GM23338 (cell line): ENCODE measurements around the gene SLC39A13. TPM values are rescaled to one million over a fixed set of nuclear protein-coding genes. Genes with fewer than 3 reads are reported as not detected.

Experiments used
- ATAC-seq: fragments of 200-7000 bp; cut with Tn5 transposase; 3 replicates; pipeline ENCODE4 v1.9.1; 2020
- DNase-seq: peaks from one replicate; pipeline ENCODE4 v3.0.0-alpha.2; 2015; ENCODE audit warnings: low spot score
- H2AFZ ChIP-seq: fragments of 200-600 bp; sonication (generic); 2 replicates; pipeline ENCODE4 v1.8.0; 2016; ENCODE audit warnings: antibody characterized with exemption, mild to moderate bottlenecking, moderate library complexity
- H3F3A ChIP-seq: fragments of 200-600 bp; sonication (generic); replicated peaks from 2 replicates; pipeline ENCODE4 v1.8.0; 2017; ENCODE audit warnings: antibody characterized with exemption, mixed run types, low read depth
- H3K27ac ChIP-seq: fragments of 200-600 bp; sonication (generic); 2 replicates; pipeline ENCODE4 v1.6.1; 2016; ENCODE audit warnings: low read depth
- H3K27me3 ChIP-seq: fragments of 200-600 bp; sonication (generic); 2 replicates; pipeline ENCODE4 v1.8.0; 2016; ENCODE audit warnings: mild to moderate bottlenecking, mixed run types, moderate library complexity; ENCODE audit not compliant: insufficient read depth
- H3K36me3 ChIP-seq: fragments of 200-600 bp; sonication (generic); 2 replicates; pipeline ENCODE4 v1.8.0; 2016; ENCODE audit warnings: mild to moderate bottlenecking; ENCODE audit not compliant: insufficient read depth
- H3K4me1 ChIP-seq: fragments of 200-600 bp; sonication (generic); 2 replicates; pipeline ENCODE4 v1.8.0; 2016; ENCODE audit warnings: mild to moderate bottlenecking, moderate library complexity; ENCODE audit not compliant: insufficient read depth
- H3K4me2 ChIP-seq: fragments of 200-600 bp; sonication (generic); 2 replicates; pipeline ENCODE4 v1.7.1; 2017; ENCODE audit warnings: mixed run types
- H3K4me3 ChIP-seq: fragments of 200-600 bp; sonication (generic); 2 replicates; pipeline ENCODE4 v1.6.1; 2016; ENCODE audit warnings: mixed run types
- H3K79me2 ChIP-seq: fragments of 200-600 bp; sonication (generic); replicated peaks from 2 replicates; pipeline ENCODE4 v1.8.0; 2017; ENCODE audit warnings: mild to moderate bottlenecking; ENCODE audit not compliant: insufficient read depth
- H3K9me2 ChIP-seq: fragments of 200-600 bp; sonication (generic); 2 replicates; pipeline ENCODE4 v1.8.0; 2017; ENCODE audit not compliant: insufficient read depth
- H4K20me1 ChIP-seq: fragments of 200-600 bp; sonication (generic); replicated peaks from 2 replicates; pipeline ENCODE4 v1.8.0; 2017; ENCODE audit warnings: mild to moderate bottlenecking; ENCODE audit not compliant: insufficient read depth
- H3K27ac Mint-ChIP-seq: 2 replicates; pipeline ENCODE4 v1.8.0; 2020; ENCODE audit warnings: inconsistent platforms, mild to moderate bottlenecking, moderate library complexity, mixed read lengths
- H3K27me3 Mint-ChIP-seq: 3 replicates; pipeline ENCODE4 v1.8.0; 2022; ENCODE audit warnings: low read depth, mild to moderate bottlenecking, moderate library complexity, mixed read lengths, inconsistent platforms; ENCODE audit not compliant: insufficient read depth, poor library complexity
- H3K36me3 Mint-ChIP-seq: 3 replicates; pipeline ENCODE4 v1.8.0; 2021; ENCODE audit warnings: low read depth, mild to moderate bottlenecking, inconsistent platforms, moderate library complexity, mixed read lengths
- H3K4me1 Mint-ChIP-seq: 3 replicates; pipeline ENCODE4 v1.8.0; 2020; ENCODE audit warnings: mild to moderate bottlenecking, inconsistent platforms, mixed read lengths
- H3K4me3 Mint-ChIP-seq: 3 replicates; pipeline ENCODE4 v1.8.0; 2021; ENCODE audit warnings: moderate library complexity, mild to moderate bottlenecking, inconsistent platforms, mixed read lengths
- H3K9me3 Mint-ChIP-seq: 3 replicates; pipeline ENCODE4 v1.8.0; 2020; ENCODE audit warnings: moderate library complexity, mild to moderate bottlenecking, inconsistent platforms, mixed read lengths
- CREB1 ChIP-seq: fragments of 250-450 bp; sonication (Bioruptor Pico); IDR thresholded peaks from 2 replicates; pipeline ENCODE4 v1.5.0; 2020; ENCODE audit warnings: low read depth, mild to moderate bottlenecking, moderate library complexity
- EZH2 ChIP-seq: fragments of 200-600 bp; sonication (generic); IDR thresholded peaks from one replicate; pipeline ENCODE4 v1.8.0; 2017; ENCODE audit warnings: antibody characterized with exemption, mild to moderate bottlenecking, low read depth; ENCODE audit not compliant: unreplicated experiment
- EZH2phosphoT487 ChIP-seq: fragments of 200-600 bp; sonication (generic); IDR thresholded peaks from one replicate; pipeline ENCODE4 v1.8.1; 2018; ENCODE audit warnings: antibody characterized with exemption; ENCODE audit not compliant: unreplicated experiment
- JUNB ChIP-seq: IDR thresholded peaks from one replicate; pipeline ENCODE4 v1.6.1; 2016; ENCODE audit warnings: antibody characterized with exemption; ENCODE audit not compliant: unreplicated experiment
- NANOG ChIP-seq: IDR thresholded peaks from 2 replicates; pipeline ENCODE4 v1.6.1; 2016; ENCODE audit warnings: antibody characterized with exemption, borderline replicate concordance
- POLR2AphosphoS5 ChIP-seq: IDR thresholded peaks from 2 replicates; pipeline ENCODE4 v1.6.1; 2016; ENCODE audit warnings: antibody characterized with exemption, low read depth
- STAT1 ChIP-seq: IDR thresholded peaks from one replicate; pipeline ENCODE4 v1.6.1; 2016; ENCODE audit warnings: antibody characterized with exemption; ENCODE audit not compliant: unreplicated experiment
- ZNF114 ChIP-seq: fragments of 250-450 bp; sonication (Bioruptor Pico); IDR thresholded peaks from 2 replicates; pipeline ENCODE4 v1.5.0; 2020; ENCODE audit warnings: mild to moderate bottlenecking, moderate library complexity
- ZNF331 ChIP-seq: fragments of 250-450 bp; sonication (Bioruptor Pico); IDR thresholded peaks from 2 replicates; pipeline ENCODE4 v1.5.0; 2020; ENCODE audit warnings: low read depth, mild to moderate bottlenecking, moderate library complexity
- polyA plus RNA-seq: library from polyadenylated mRNA; unstranded; fragments of >200 nt; fragmentation: Nextera tagmentation; extraction: Ambion mirVana; gene quantifications from 2 replicates; pipeline ENCODE4 v1.2.1, GENCODE V29; 2016
- total RNA-seq: library from RNA; depleted of rRNA; stranded (reverse); fragments of >200 nt; shearing (Covaris generic); gene quantifications from 2 replicates; pipeline ENCODE4 v1.2.3, GENCODE V29; 2014
- TF ChIP-seq, protein P1 (sequence below): fragments of 250-450 bp; sonication (Bioruptor Pico); IDR thresholded peaks from 2 replicates; pipeline ENCODE4 v1.5.0; 2020; ENCODE audit warnings: mild to moderate bottlenecking, moderate library complexity
- TF ChIP-seq, protein P2 (sequence below): IDR thresholded peaks from one replicate; pipeline ENCODE4 v1.6.1; 2018; ENCODE audit warnings: antibody characterized with exemption; ENCODE audit not compliant: unreplicated experiment
- TF ChIP-seq, protein P3 (sequence below): IDR thresholded peaks from 2 replicates; pipeline ENCODE4 v1.6.1; 2016; ENCODE audit warnings: antibody characterized with exemption
- TF ChIP-seq, protein P4 (sequence below), 2 experiments: fragments of 200-600 bp in 1 of 2; sonication (generic) in 1 of 2; conservative IDR thresholded peaks; 2 replicates each; pipeline versions ENCODE4 v1.5.1 to v1.6.1; 2016 to 2017; ENCODE audit warnings: antibody characterized with exemption in 2 of 2, low read depth in 2 of 2, mild to moderate bottlenecking in 2 of 2, moderate library complexity in 1 of 2

Gene SLC39A13
- total and polyA plus RNA-seq, 2 experiments from 2014 or later = 15.8 to 32.7 TPM

DNA sequence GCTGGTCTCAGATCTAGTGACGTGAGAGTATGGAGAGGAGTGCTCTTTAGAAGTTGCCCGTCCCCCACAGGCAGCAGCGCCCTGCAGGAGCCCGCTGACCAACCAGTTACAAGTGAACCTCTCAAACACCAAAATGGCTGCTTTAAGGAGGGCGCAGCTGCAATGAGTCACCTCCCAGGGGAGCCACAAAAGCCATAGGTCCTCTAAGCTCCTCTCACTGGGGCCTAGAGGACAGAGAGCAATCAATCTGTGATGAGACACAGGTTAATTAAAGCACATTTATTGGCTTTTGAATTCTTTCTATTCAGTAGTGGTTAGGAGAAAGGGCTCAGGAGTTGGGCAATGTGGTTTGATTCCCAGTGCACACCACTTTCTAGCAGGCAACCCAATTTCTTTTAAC, 56.1 kb downstream of the SLC39A13 start:
- Histone ChIP-seq H4K20me1 (peaks cover 33% of the 10 kb centered on the region), H3K27ac (no peak overlapping the region), H3K79me2 (peaks cover 50% of the 10 kb centered on the region), H3F3A (peaks cover 16% of the 10 kb centered on the region; the same call in 1 of the 2 replicates), H3K4me1 (peaks cover 36% of the 10 kb centered on the region), H3K27me3 (no peaks in the 10 kb centered on the region), H3K4me3 (no peak overlapping the region), H2AFZ (no peak overlapping the region), H3K36me3 (peaks cover 12% of the 10 kb centered on the region; the same call in 1 of the 2 replicates), H3K4me2 (no peak overlapping the region), H3K9me2 (no peaks in the 10 kb centered on the region)
- H3K4me1 Mint-ChIP-seq = peaks cover 44% of the 10 kb centered on the region
- DNase-seq (peak; percentile 59), ATAC-seq (peak; percentile 51)
- H3K27ac Mint-ChIP-seq = no peak overlapping the region
- peaks cover 15% of the 10 kb centered on the region for H3K27me3 Mint-ChIP-seq
- no peaks in the 10 kb centered on the region for H3K9me3 Mint-ChIP-seq
- TF ChIP-seq, protein P1, sequence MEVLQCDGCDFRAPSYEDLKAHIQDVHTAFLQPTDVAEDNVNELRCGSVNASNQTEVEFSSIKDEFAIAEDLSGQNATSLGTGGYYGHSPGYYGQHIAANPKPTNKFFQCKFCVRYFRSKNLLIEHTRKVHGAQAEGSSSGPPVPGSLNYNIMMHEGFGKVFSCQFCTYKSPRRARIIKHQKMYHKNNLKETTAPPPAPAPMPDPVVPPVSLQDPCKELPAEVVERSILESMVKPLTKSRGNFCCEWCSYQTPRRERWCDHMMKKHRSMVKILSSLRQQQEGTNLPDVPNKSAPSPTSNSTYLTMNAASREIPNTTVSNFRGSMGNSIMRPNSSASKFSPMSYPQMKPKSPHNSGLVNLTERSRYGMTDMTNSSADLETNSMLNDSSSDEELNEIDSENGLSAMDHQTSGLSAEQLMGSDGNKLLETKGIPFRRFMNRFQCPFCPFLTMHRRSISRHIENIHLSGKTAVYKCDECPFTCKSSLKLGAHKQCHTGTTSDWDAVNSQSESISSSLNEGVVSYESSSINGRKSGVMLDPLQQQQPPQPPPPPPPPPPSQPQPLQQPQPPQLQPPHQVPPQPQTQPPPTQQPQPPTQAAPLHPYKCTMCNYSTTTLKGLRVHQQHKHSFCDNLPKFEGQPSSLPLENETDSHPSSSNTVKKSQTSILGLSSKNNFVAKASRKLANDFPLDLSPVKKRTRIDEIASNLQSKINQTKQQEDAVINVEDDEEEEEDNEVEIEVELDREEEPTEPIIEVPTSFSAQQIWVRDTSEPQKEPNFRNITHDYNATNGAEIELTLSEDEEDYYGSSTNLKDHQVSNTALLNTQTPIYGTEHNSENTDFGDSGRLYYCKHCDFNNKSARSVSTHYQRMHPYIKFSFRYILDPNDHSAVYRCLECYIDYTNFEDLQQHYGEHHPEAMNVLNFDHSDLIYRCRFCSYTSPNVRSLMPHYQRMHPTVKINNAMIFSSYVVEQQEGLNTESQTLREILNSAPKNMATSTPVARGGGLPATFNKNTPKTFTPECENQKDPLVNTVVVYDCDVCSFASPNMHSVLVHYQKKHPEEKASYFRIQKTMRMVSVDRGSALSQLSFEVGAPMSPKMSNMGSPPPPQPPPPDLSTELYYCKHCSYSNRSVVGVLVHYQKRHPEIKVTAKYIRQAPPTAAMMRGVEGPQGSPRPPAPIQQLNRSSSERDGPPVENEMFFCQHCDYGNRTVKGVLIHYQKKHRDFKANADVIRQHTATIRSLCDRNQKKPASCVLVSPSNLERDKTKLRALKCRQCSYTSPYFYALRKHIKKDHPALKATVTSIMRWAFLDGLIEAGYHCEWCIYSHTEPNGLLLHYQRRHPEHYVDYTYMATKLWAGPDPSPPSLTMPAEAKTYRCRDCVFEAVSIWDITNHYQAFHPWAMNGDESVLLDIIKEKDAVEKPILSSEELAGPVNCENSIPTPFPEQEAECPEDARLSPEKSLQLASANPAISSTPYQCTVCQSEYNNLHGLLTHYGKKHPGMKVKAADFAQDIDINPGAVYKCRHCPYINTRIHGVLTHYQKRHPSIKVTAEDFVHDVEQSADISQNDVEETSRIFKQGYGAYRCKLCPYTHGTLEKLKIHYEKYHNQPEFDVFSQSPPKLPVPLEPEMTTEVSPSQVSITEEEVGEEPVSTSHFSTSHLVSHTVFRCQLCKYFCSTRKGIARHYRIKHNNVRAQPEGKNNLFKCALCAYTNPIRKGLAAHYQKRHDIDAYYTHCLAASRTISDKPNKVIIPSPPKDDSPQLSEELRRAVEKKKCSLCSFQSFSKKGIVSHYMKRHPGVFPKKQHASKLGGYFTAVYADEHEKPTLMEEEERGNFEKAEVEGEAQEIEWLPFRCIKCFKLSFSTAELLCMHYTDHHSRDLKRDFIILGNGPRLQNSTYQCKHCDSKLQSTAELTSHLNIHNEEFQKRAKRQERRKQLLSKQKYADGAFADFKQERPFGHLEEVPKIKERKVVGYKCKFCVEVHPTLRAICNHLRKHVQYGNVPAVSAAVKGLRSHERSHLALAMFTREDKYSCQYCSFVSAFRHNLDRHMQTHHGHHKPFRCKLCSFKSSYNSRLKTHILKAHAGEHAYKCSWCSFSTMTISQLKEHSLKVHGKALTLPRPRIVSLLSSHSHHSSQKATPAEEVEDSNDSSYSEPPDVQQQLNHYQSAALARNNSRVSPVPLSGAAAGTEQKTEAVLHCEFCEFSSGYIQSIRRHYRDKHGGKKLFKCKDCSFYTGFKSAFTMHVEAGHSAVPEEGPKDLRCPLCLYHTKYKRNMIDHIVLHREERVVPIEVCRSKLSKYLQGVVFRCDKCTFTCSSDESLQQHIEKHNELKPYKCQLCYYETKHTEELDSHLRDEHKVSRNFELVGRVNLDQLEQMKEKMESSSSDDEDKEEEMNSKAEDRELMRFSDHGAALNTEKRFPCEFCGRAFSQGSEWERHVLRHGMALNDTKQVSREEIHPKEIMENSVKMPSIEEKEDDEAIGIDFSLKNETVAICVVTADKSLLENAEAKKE (CRISPR knock-in tag) = no peak
- TF ChIP-seq EZH2phosphoT487 (no peak), POLR2AphosphoS5 (no peak), NANOG (no peak), STAT1 (no peak), ZNF331 (CRISPR knock-in tag) (no peak), JUNB (no peak), CREB1 (CRISPR knock-in tag) (no peak), EZH2 (no peak), ZNF114 (CRISPR knock-in tag) (no peak)
- TF ChIP-seq, protein P2, sequence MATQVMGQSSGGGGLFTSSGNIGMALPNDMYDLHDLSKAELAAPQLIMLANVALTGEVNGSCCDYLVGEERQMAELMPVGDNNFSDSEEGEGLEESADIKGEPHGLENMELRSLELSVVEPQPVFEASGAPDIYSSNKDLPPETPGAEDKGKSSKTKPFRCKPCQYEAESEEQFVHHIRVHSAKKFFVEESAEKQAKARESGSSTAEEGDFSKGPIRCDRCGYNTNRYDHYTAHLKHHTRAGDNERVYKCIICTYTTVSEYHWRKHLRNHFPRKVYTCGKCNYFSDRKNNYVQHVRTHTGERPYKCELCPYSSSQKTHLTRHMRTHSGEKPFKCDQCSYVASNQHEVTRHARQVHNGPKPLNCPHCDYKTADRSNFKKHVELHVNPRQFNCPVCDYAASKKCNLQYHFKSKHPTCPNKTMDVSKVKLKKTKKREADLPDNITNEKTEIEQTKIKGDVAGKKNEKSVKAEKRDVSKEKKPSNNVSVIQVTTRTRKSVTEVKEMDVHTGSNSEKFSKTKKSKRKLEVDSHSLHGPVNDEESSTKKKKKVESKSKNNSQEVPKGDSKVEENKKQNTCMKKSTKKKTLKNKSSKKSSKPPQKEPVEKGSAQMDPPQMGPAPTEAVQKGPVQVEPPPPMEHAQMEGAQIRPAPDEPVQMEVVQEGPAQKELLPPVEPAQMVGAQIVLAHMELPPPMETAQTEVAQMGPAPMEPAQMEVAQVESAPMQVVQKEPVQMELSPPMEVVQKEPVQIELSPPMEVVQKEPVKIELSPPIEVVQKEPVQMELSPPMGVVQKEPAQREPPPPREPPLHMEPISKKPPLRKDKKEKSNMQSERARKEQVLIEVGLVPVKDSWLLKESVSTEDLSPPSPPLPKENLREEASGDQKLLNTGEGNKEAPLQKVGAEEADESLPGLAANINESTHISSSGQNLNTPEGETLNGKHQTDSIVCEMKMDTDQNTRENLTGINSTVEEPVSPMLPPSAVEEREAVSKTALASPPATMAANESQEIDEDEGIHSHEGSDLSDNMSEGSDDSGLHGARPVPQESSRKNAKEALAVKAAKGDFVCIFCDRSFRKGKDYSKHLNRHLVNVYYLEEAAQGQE = no peak
- TF ChIP-seq, protein P3, sequence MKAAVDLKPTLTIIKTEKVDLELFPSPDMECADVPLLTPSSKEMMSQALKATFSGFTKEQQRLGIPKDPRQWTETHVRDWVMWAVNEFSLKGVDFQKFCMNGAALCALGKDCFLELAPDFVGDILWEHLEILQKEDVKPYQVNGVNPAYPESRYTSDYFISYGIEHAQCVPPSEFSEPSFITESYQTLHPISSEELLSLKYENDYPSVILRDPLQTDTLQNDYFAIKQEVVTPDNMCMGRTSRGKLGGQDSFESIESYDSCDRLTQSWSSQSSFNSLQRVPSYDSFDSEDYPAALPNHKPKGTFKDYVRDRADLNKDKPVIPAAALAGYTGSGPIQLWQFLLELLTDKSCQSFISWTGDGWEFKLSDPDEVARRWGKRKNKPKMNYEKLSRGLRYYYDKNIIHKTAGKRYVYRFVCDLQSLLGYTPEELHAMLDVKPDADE = no peak
- TF ChIP-seq, protein P4, sequence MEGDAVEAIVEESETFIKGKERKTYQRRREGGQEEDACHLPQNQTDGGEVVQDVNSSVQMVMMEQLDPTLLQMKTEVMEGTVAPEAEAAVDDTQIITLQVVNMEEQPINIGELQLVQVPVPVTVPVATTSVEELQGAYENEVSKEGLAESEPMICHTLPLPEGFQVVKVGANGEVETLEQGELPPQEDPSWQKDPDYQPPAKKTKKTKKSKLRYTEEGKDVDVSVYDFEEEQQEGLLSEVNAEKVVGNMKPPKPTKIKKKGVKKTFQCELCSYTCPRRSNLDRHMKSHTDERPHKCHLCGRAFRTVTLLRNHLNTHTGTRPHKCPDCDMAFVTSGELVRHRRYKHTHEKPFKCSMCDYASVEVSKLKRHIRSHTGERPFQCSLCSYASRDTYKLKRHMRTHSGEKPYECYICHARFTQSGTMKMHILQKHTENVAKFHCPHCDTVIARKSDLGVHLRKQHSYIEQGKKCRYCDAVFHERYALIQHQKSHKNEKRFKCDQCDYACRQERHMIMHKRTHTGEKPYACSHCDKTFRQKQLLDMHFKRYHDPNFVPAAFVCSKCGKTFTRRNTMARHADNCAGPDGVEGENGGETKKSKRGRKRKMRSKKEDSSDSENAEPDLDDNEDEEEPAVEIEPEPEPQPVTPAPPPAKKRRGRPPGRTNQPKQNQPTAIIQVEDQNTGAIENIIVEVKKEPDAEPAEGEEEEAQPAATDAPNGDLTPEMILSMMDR (conservative IDR thresholded peaks at IDR 0.05; ENCODE audit: low read depth in 2 of 2) = no peak
- H3K36me3 Mint-ChIP-seq = peaks cover 25% of the 10 kb centered on the region
- no peak overlapping the region for H3K4me3 Mint-ChIP-seq
